ENCODE results near the gene CTNNA1. TPM values are rescaled to one million over a fixed set of nuclear protein-coding genes. Genes with fewer than 3 reads are reported as not detected.

CTNNA1 gene
- total and polyA plus RNA-seq, 2 of the 8 experiments (the other 6 are each of a cell fraction or from before 2014, with no cell fraction given), result 115 to 349 TPM

- CTCF ChIA-PET (ENCODE audit: partially characterized antibody), result interaction anchor here (0.6 to 1.3 kb wide), 7 partner anchors 17 to 451 kb away, joined by 3 to 6 read pairs (median 3); no protein-coding TSS in a partner anchor
- POLR2A ChIA-PET (ENCODE audit: partially characterized antibody), result no interaction called here
- H3K14ac ChIP-seq (ENCODE audit: insufficient read length), result no peak overlapping the region
Measured at GRCh38 chr5:138819081-138819480, 65.9 kb downstream of the CTNNA1 start.

More at GRCh38 chr5:138819081-138819480, 65.9 kb downstream of the CTNNA1 start:
- Histone ChIP-seq H4K5ac (ENCODE audit: insufficient read length, low read depth, low read length) (no peak overlapping the region), H3K79me2 (ENCODE audit: control insufficient read depth in 1 of 2, insufficient read depth in 2 of 2, low read length in 2 of 2) (peaks cover 5 to 70% of the 10 kb centered on the region in 2 experiments; a peak in 3 of 4 replicates), H2AFZ (ENCODE audit: low read length) (no peak overlapping the region), H4K8ac (ENCODE audit: extremely low read depth, insufficient read depth, low read length) (no peak overlapping the region), H3K27ac (ENCODE audit: low read depth, low read length) (no peak overlapping the region), H3K23me2 (ENCODE audit: low read depth, low read length) (no peaks in the 10 kb centered on the region), H3K4ac (replicated peaks; ENCODE audit: insufficient read length, low read depth, low read length) (no peak overlapping the region), H4K91ac (replicated peaks; ENCODE audit: insufficient read length, low read length) (no peak overlapping the region), H3K18ac (ENCODE audit: extremely low read depth, low read length) (no peak overlapping the region), H3K23ac (ENCODE audit: insufficient read length) (no peak overlapping the region), H2BK120ac (replicated peaks; ENCODE audit: low read depth, low read length) (no peak overlapping the region), H2AK5ac (ENCODE audit: low read depth, low read length) (no peak overlapping the region), H3K4me2 (ENCODE audit: insufficient read depth in 1 of 2, low read depth in 2 of 2, low read length in 2 of 2) (no peak overlapping the region), H3K79me1 (ENCODE audit: low read depth, low read length) (peaks cover 12% of the 10 kb centered on the region), H2BK15ac (ENCODE audit: low read length) (no peak overlapping the region), H3K4me1 (replicated peaks in 1 of 4; ENCODE audit: control insufficient read depth in 3 of 4, insufficient read depth in 4 of 4, low read length in 3 of 4) (peaks cover 0 to 6% (median 2%) of the 10 kb centered on the region in 4 experiments; a peak in 3 of 7 replicates), H3K27me3 (replicated peaks in 1 of 4; ENCODE audit: control insufficient read depth in 3 of 4, extremely low read depth in 1 of 4, insufficient read depth in 3 of 4, low read length in 3 of 4) (no peaks in the 10 kb centered on the region), H3K4me3 (ENCODE audit: extremely low read depth in 1 of 4, insufficient read depth in 2 of 4, low read depth in 3 of 4, low read length in 4 of 4) (no peak overlapping the region), H2BK20ac (ENCODE audit: low read length) (no peak overlapping the region), H4K20me1 (replicated peaks in 1 of 2; ENCODE audit: control insufficient read depth in 1 of 2, insufficient read depth in 2 of 2, low read length in 2 of 2) (peaks cover 2 to 9% of the 10 kb centered on the region in 2 experiments), H3K56ac (replicated peaks; ENCODE audit: insufficient read length, low read depth, low read length) (no peak overlapping the region), H2BK12ac (ENCODE audit: low read depth, low read length) (no peak overlapping the region), H3K36me3 (ENCODE audit: control insufficient read depth in 2 of 4, insufficient read depth in 4 of 4, low read length in 3 of 4) (peaks cover 0 to 8% (median 1%) of the 10 kb centered on the region in 4 experiments; a peak in 3 of 8 replicates), H2BK5ac (ENCODE audit: low read depth, low read length) (no peak overlapping the region), H3K9me3 (ENCODE audit: insufficient read depth in 2 of 2, low read depth in 1 of 2, low read length in 1 of 2) (no peaks in the 10 kb centered on the region), H3K9ac (replicated peaks in 1 of 4; ENCODE audit: extremely low read depth in 1 of 4, low read depth in 3 of 4, low read length in 3 of 4) (no peak overlapping the region)
- DNase-seq (ENCODE audit: low read depth in 1 of 2, low spot score in 2 of 2) (no peak), FAIRE-seq (no peak)
- peak in 2 of 3 experiments; percentile 7 to 14; a peak in 2 of 4 replicates for TF ChIP-seq CTCF (IDR thresholded peaks at IDR 0.05; ENCODE audit: control extremely low read depth in 1 of 3, insufficient read depth in 1 of 3, low read depth in 1 of 3, low read length in 3 of 3)
- no peak for TF ChIP-seq CEBPB (IDR thresholded peaks at IDR 0.05; ENCODE audit: low read depth, low read length)
- WGBS, 2 experiments (ENCODE audit: extremely low coverage in 1 of 2, insufficient coverage in 1 of 2, insufficient read length in 1 of 2, insufficient replicate concordance in 2 of 2, low coverage in 1 of 2, low lambda C conversion rate in 2 of 2, missing lambda C conversion rate in 1 of 2), result 83% methylated on average over 4 of the region's 4 CpGs; no CpG with 5 or more reads in 1 of the 2 experiments
